ENCODE data around the gene KCNE2.

Gene KCNE2

GRCh38 chr21:34331726-34332125 is 32.1 kb upstream of the KCNE2 start:
- Histone ChIP-seq H3K79me2 (ENCODE audit: low read length) (no peaks in the 10 kb centered on the region), H3K36me3 (replicated peaks; ENCODE audit: low read depth, low read length) (no peaks in the 10 kb centered on the region), H3K9me3 (ENCODE audit: insufficient read depth, low read length) (no peaks in the 10 kb centered on the region), H3K9ac (ENCODE audit: low read length) (no peak overlapping the region), H3K4me2 (ENCODE audit: low read length) (no peak overlapping the region), H2AFZ (ENCODE audit: low read depth, low read length) (no peak overlapping the region), H3K27ac (ENCODE audit: low read length) (no peak overlapping the region), H4K20me1 (ENCODE audit: insufficient read depth, low read length) (no peaks in the 10 kb centered on the region), H3K27me3 (ENCODE audit: low read depth, low read length) (no peaks in the 10 kb centered on the region), H3K4me1 (ENCODE audit: low read length) (no peaks in the 10 kb centered on the region), H3K4me3 (ENCODE audit: low read length) (no peak overlapping the region)
- TF ChIP-seq, protein P1, sequence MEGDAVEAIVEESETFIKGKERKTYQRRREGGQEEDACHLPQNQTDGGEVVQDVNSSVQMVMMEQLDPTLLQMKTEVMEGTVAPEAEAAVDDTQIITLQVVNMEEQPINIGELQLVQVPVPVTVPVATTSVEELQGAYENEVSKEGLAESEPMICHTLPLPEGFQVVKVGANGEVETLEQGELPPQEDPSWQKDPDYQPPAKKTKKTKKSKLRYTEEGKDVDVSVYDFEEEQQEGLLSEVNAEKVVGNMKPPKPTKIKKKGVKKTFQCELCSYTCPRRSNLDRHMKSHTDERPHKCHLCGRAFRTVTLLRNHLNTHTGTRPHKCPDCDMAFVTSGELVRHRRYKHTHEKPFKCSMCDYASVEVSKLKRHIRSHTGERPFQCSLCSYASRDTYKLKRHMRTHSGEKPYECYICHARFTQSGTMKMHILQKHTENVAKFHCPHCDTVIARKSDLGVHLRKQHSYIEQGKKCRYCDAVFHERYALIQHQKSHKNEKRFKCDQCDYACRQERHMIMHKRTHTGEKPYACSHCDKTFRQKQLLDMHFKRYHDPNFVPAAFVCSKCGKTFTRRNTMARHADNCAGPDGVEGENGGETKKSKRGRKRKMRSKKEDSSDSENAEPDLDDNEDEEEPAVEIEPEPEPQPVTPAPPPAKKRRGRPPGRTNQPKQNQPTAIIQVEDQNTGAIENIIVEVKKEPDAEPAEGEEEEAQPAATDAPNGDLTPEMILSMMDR (IDR thresholded peaks at IDR 0.05; ENCODE audit: low read depth, low read length) = no peak
- TF ChIP-seq EZH2phosphoT487 (IDR thresholded peaks at IDR 0.05; ENCODE audit: low read depth) = no peak

DNA sequence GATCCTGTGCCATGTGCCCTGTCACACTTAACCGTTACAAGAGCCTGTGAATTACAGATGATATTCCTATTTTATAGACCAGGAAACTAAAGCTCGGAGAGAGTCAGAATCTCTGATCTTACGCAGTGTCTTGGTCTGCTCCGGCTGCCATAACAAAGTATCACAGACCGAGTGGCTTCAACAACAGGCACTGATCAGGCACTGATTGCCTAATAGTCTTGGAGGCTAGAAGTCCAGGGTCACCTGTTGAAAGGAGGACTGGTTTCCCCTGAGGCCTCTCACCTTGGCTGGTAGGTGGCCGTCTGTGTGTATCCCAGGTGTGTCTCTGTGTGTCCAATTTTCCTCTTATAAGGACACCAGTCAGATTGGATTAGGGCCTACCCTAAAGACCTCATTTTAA is 31.5 kb upstream of the KCNE2 start:
- Histone ChIP-seq H3K9me3 (ENCODE audit: insufficient read depth, low read length) (no peaks in the 10 kb centered on the region), H3K27ac (ENCODE audit: low read length) (no peak overlapping the region)

DNA sequence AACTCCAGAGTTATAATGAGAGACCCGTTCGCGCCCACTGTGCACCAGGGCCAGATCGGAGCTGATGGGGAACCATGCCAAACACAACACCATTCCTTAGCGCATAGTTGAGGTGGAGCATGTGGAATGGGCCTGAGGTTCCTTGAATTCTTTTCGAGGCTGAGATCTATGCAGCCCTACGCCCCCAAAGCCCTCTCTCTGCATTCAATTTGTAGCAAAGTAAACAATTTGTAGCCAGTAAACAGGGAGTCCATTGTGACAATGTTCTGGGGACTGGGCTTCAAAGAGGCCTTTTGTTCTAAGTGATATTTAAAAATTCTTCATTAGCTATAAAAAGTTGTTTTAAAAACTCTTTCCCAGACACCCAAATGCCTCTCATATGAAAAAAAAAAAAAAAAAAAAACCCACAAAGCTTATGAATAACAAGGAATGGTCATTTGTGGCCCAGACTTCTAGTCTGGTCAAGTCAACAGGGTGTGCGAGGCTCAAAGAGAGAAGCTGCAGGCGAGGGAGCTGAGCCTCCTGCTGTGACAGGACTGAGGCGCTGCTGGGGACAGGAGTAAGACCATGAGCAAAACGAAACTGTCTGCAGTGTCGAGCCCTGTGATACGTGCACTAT is 30.6 kb upstream of the KCNE2 start:
- no peak overlapping the region for H3K4me2 ChIP-seq (ENCODE audit: low read length)
- no peak for TF ChIP-seq EZH2phosphoT487 (IDR thresholded peaks at IDR 0.05; ENCODE audit: low read depth)
- TF ChIP-seq, protein P1 (IDR thresholded peaks at IDR 0.05; ENCODE audit: low read depth, low read length) = no peak
- no peak overlapping the region for H3K9ac ChIP-seq (ENCODE audit: low read length)
- H2AFZ ChIP-seq (ENCODE audit: low read depth, low read length) = no peak overlapping the region
- H3K79me2 ChIP-seq (ENCODE audit: low read length) = no peaks in the 10 kb centered on the region
- H3K4me1 ChIP-seq (ENCODE audit: low read length) = no peaks in the 10 kb centered on the region
- H3K36me3 ChIP-seq (replicated peaks; ENCODE audit: low read depth, low read length) = no peaks in the 10 kb centered on the region
- no peaks in the 10 kb centered on the region for H4K20me1 ChIP-seq (ENCODE audit: insufficient read depth, low read length)
- no peak overlapping the region for H3K4me3 ChIP-seq (ENCODE audit: low read length)
- H3K9me3 ChIP-seq (ENCODE audit: insufficient read depth, low read length) = no peaks in the 10 kb centered on the region
- H3K27me3 ChIP-seq (ENCODE audit: low read depth, low read length) = no peaks in the 10 kb centered on the region
- H3K27ac ChIP-seq (ENCODE audit: low read length) = no peak overlapping the region

More for the DNA sequence above, 31.5 kb upstream of the KCNE2 start:
- no peaks in the 10 kb centered on the region for H3K4me1 ChIP-seq (ENCODE audit: low read length)
- no peak overlapping the region for H2AFZ ChIP-seq (ENCODE audit: low read depth, low read length)
- no peaks in the 10 kb centered on the region for H4K20me1 ChIP-seq (ENCODE audit: insufficient read depth, low read length)
- no peak overlapping the region for H3K9ac ChIP-seq (ENCODE audit: low read length)
- H3K79me2 ChIP-seq (ENCODE audit: low read length) = no peaks in the 10 kb centered on the region
- H3K36me3 ChIP-seq (replicated peaks; ENCODE audit: low read depth, low read length) = no peaks in the 10 kb centered on the region
- H3K4me2 ChIP-seq (ENCODE audit: low read length) = no peak overlapping the region
- H3K4me3 ChIP-seq (ENCODE audit: low read length) = no peak overlapping the region
- TF ChIP-seq, protein P1 (IDR thresholded peaks at IDR 0.05; ENCODE audit: low read depth, low read length) = no peak
- TF ChIP-seq EZH2phosphoT487 (IDR thresholded peaks at IDR 0.05; ENCODE audit: low read depth) = no peak
- H3K27me3 ChIP-seq (ENCODE audit: low read depth, low read length) = no peaks in the 10 kb centered on the region

DNA sequence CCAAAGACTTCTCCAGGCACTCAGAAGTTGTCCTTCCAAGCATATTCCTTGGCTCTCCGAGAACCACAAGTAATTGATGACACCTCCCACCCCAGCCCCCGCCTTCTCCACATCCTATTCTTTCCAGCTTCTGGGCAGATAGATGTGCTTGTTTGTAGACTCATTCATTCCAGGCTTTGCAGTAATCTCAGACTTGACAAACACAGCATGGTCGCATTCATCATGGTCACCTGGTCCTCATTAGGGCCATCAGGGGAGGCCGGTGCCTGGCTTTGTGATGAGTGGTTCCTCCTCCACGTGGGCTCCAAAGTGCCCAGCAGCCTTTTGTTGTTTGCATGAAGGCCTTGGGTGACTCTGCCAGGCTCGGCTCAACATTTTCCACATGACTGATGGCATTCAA is 28.5 kb upstream of the KCNE2 start:
- no peak overlapping the region for H2AFZ ChIP-seq (ENCODE audit: low read depth, low read length)
- H3K4me2 ChIP-seq (ENCODE audit: low read length) = no peak overlapping the region

More for the DNA sequence above, 28.5 kb upstream of the KCNE2 start:
- Histone ChIP-seq H4K20me1 (ENCODE audit: insufficient read depth, low read length) (no peaks in the 10 kb centered on the region), H3K9ac (ENCODE audit: low read length) (no peak overlapping the region), H3K4me1 (ENCODE audit: low read length) (no peaks in the 10 kb centered on the region), H3K27me3 (ENCODE audit: low read depth, low read length) (no peaks in the 10 kb centered on the region), H3K27ac (ENCODE audit: low read length) (no peak overlapping the region), H3K4me3 (ENCODE audit: low read length) (no peak overlapping the region), H3K79me2 (ENCODE audit: low read length) (no peaks in the 10 kb centered on the region), H3K9me3 (ENCODE audit: insufficient read depth, low read length) (no peaks in the 10 kb centered on the region), H3K36me3 (replicated peaks; ENCODE audit: low read depth, low read length) (no peaks in the 10 kb centered on the region)
- TF ChIP-seq, protein P1 (IDR thresholded peaks at IDR 0.05; ENCODE audit: low read depth, low read length) = no peak
- no peak for TF ChIP-seq EZH2phosphoT487 (IDR thresholded peaks at IDR 0.05; ENCODE audit: low read depth)

All from OCI-LY3 (cell line).